ENCODE results near the gene CAPNS1.
"Not testable (repeated sequence)": the region's sequence is repeated elsewhere in the genome, so short reads cannot be mapped to it uniquely, and the experiment has no call there.

The CAPNS1 gene

DNA sequence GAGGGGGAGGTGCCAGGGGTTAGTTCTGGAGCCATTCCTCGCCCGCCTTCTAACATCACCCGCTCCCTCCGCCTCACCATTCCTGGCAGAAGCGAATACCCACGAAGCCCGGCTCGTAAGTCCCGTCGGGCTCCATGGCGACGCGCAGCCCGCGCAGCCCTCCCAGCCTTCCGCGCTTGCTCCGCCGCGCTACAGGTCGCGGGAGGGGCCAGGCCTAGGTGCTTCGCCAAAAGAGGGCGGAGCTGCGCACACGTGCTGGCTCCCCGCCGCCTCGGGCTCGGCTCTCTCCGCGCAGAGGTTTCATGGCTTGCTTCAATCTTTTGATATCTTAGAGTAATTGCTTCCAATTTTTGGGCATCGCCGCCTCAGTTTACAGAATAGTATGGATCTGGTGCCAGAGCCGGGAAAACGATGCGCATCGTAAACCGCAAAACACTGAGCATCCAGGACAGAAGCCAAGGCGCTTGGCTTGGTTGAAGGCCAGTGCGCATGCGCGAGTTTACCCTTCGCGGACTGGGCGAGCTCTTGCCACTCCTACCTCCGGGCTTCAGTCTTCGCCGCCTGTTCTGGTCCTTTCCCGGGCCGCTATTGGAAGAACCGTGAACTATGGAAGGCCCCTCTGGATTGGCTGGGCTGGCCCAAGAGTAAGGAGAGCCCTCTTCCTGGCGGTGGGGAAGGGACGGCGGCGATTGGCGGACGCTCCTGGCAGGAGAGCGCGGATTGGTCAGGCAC lies 25.0 kb upstream of the CAPNS1 start, which contains the start of gene POLR2I:
Gene POLR2I (minus strand): TSS at position 155 of the 732 bp plus-strand sequence. CDS start 19 bp downstream, at position 136.
- peak; percentile 99 to 100 for DNase-seq

DNA sequence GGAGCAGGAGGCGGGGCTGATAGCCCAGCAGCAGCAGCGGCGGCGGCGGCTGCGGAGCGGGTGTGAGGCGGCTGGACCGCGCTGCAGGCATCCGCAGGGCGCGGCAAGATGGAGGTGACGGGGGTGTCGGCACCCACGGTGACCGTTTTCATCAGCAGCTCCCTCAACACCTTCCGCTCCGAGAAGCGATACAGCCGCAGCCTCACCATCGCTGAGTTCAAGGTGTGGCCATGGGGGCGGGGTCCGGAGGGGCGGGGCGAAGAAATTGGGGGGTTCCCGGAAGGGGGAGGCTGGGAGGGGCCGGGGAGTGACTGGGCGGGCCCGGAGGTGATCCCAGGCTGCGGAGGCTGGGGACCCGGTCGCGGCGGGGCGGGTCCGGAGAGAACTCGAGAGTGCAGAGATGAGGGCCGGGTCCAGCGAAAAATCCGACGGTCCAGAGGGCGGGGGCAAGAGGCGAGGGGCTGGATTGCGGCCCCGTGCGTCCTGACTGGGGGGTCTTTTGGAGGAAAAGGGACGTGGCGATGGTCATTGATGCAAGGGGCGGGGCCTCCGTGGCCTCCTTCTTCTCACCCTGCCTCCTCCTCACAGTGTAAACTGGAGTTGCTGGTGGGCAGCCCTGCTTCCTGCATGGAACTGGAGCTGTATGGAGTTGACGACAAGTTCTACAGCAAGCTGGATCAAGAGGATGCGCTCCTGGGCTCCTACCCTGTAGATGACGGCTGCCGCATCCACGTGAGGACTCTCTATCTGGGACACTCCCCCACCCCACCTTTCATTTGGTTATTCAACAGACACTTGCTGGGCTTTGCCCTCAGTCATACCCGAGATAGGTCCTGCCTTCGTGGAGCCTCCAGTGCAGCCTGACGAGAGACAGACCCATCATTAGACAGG lies 24.2 kb upstream of the CAPNS1 start, which contains the start of gene TBCB:
Gene TBCB (plus strand): TSS at position 16 of the 891 bp plus-strand sequence. CDS start 93 bp downstream, at position 109.
- peak; percentile 71 to 82 for DNase-seq

DNA sequence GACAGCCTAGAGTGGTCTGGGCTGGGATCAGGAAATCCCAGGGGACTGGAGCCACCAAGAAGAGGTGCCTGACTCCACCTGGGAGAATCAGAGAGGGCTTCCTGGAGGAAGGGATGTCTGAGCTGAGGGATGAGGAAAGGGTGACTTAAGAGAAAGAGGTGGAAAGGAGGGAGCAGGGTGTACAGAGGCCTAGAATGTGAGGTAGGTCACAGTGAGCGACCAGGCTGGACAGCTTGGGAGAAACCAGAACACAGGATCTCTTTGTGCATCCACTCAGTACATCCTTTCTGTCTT lies 23.6 kb upstream of the CAPNS1 start:
- no peak for DNase-seq

DNA sequence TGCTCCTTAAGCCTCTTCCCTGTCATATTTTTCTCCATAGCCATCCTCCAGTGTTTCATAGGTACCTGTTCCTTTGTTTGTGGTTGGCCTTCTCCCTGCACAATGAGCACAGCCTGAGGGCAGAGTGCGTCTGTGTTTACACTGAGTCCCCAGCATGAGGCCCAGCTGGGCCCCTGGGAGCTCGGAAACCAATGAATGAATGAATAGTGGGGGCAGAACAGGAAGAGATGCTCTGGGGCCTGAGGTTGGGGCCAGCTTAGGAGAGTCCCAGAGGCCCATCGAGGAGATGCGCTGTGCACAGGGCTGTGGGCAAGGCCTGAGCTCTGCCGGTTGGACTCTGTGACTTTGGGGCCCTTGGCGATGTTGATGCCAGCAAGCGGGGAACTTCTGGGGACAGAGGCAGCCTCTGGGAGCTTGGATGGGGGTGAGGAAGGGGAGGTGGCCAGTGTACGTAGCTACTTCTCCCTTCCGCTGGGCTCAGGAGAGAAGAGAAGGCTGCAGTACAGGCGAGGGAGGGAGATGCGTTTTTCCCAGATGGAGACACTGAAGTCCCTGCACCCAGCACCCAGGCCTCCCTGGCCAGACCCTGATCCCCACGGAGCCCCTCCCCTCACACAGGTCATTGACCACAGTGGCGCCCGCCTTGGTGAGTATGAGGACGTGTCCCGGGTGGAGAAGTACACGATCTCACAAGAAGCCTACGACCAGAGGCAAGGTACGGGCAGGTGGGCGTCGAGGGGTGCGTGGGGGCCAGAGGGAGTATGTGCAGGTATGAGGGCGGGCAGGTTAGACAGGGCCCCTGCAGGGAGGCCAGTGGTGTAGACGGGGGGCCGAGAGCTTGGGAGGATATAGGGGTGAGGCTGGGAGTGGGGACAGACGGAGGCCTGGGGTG lies 19.5 kb upstream of the CAPNS1 start:
- no peak for DNase-seq

DNA sequence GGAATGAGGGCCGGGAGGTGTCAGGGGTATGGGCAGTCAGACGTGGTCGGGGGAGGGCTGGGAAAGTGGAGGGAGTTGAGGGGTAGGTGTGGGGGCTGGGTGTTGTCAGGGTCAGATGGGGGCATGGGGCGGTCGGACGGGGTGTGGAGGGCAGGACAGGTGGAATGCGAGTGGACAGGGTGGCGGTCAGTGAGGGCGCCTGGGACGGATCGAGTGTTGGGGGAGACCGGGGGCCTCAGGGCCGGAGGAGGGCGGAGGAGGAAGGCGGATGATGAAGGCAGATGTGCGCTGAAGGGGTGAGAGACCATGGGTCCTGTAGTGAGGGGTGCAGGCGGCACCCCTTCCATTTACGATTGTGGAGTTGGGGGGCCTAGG lies 18.9 kb upstream of the CAPNS1 start:
- DNase-seq: no peak

DNA sequence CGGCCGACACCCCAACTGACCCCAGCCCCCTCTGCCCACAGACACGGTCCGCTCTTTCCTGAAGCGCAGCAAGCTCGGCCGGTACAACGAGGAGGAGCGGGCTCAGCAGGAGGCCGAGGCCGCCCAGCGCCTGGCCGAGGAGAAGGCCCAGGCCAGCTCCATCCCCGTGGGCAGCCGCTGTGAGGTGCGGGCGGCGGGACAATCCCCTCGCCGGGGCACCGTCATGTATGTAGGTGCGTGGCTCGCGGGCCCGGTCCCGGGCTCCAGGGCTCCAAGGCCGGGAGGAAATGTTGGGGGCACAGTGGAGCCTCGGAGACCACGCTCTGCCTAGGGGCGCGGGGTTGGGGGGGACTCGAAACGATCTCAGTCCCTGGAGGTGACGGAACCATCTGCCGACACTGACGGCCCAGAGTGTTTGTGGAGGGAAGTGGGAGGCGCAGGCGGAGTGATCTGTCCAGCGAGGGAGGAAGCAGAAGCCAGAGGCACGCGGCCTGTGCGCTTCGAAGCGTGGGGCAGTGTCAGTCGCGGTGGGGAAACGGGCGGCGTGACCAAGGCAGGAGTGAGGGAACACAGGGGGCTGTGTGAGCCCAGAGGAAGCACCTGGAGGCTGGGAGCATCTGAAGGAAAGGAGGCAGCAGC lies 18.3 kb upstream of the CAPNS1 start:
- no peak for DNase-seq

DNA sequence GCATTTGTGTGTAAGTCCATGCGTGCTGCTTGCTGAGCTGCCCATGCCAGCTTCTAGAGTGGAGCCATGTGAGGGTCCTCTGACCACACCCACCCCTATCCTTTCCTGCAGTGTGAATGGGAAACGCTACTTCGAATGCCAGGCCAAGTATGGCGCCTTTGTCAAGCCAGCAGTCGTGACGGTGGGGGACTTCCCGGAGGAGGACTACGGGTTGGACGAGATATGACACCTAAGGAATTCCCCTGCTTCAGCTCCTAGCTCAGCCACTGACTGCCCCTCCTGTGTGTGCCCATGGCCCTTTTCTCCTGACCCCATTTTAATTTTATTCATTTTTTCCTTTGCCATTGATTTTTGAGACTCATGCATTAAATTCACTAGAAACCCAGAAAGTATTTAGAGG lies 14.3 kb upstream of the CAPNS1 start:
- DNase-seq: no peak

DNA sequence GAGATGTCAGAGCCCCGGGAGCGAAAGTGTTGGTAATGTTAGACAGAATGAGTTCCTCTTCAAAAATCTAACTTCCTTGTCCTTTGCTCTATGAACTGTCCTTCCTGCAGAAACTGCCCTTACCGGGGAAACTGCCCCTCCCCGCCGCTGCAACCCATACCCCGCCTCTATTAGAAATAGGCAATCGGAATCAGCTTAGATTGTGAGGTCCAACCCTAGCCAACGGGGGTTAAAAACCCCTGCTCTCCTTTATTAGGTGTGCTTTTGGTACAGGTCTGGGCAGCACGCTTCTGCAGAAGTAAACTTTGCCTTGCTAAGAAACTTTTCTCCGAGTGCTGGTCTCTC lies 11.5 kb upstream of the CAPNS1 start:
- DNase-seq: peak; percentile 41 to 49

DNA sequence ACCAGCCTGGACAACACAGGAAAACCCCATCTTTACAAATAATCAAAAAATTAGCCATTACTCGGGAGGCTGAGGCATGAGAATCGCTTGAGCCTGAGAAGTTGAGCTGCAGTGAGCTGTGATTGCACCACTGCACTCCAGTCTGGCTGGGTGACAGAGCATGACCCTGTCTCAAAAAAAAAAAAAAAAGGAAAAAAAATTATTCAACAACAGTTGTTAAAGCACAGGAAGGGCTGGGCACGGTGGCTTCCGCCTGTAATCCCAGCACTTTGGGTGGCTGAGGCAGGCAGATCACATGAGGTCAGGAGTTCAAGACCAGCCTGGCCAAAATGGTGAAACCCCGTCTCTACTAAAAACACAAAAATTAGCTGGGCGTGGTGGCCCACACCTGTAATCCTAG lies 8.6 kb upstream of the CAPNS1 start:
- peak; percentile 57 to 58 for DNase-seq

DNA sequence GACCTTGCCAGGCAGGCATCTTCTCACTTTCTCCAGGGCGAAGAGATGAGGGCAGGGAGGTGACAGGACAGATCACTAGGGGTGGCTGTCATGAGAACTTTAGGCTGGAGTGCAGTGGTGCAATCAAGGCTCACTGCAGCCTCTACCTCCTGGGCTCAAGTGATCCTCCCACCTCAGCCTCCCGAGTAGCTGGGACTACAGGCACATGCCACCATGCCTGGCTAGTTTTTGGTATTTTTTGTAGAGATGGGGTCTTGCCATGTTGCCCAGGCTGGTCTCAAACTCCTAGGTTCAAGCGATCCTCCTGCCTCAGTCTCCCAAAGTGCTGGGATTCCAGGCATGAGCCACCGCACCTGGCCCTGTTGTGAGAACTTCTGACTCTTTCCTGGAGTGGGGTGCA lies 5.0 kb upstream of the CAPNS1 start:
- DNase-seq: not testable (repeated sequence)

DNA sequence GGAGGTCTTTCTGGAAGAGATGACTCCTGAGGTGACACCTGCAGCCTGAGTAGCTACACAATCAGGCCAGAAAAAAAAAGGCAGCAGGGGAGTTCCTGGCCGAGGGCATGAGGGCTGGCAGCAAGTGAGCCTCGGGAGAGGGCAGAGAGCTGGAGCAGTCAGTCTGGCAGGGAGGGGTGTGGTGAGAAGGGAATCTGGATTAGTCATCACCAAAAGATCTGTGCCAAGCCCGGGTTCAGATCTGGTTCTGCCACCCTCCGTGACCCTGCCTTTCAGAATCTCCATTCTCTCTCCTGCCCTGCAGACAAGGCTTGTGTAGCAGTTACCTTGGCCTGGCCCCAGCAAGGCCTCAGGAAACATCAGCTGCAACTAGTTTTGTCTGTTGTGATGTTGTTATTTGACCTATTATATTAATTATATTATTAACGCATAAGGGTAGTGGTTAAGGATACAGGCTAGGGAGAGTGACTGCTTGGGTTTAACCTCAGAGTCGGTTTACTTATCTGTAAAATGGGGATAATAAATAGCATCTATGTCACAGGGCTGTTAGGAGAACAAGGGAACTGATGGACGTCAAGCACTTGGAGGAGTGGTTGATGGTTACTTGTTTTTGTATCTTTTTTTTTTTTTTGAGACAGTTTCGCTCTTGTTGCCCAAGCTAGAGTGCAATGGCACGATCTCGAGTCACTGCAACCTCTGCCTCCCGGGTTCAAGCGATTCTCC lies 2.7 kb upstream of the CAPNS1 start:
- DNase-seq: peak; percentile 23 to 36

DNA sequence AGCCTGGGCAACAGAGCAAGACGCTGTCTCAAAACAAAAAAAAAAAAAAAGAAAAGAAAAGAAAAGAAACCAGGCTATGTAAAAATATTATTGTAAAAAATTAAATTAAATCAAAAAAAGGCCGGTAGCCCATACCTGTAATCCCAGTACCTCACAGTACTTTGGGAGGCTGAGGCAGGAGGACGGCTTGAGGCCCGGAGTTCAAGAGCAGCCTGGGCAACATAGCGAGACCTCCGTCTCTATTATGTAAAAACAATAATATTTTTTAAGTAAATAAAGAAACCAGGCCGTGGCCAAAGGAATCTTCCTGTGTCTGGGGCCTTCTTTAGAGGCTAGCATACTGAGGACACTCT lies 770 bp upstream of the CAPNS1 start:
- DNase-seq: no peak

DNA sequence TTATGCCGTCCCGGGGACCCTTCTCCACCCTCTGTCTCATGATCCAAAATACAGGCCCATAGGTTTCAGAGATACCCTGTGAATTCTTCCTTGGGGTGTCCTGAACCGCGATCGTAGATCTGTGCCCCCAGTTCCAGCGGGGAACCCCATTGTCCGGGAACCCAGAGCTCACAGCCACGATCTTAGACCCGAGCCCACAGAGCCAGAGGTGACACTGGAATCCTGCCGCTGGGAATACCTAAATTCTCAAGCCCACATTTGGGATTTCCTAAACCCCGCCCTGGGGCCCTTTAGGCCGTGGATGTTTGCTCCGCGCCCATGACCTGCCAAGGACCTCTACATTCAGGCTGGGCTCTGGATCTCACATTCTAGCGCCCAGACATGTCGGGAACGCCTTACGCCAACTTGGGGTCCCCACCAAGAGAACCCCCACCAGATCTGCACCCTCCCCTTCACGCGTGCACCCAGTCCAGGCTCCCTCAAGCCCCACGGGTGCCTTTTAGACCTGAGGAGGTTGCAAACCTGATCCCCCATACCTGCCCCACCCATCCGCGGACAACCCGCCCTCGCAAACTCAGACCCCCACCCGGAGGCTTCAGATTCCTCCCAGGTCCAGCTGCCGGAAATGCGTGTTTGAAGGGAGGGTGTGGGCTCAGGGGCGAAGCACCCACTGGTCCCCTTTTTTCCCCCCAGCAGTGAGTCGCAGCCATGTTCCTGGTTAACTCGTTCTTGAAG lies 605 bp downstream of the CAPNS1 start:
- DNase-seq: peak; percentile 73 to 77

DNA sequence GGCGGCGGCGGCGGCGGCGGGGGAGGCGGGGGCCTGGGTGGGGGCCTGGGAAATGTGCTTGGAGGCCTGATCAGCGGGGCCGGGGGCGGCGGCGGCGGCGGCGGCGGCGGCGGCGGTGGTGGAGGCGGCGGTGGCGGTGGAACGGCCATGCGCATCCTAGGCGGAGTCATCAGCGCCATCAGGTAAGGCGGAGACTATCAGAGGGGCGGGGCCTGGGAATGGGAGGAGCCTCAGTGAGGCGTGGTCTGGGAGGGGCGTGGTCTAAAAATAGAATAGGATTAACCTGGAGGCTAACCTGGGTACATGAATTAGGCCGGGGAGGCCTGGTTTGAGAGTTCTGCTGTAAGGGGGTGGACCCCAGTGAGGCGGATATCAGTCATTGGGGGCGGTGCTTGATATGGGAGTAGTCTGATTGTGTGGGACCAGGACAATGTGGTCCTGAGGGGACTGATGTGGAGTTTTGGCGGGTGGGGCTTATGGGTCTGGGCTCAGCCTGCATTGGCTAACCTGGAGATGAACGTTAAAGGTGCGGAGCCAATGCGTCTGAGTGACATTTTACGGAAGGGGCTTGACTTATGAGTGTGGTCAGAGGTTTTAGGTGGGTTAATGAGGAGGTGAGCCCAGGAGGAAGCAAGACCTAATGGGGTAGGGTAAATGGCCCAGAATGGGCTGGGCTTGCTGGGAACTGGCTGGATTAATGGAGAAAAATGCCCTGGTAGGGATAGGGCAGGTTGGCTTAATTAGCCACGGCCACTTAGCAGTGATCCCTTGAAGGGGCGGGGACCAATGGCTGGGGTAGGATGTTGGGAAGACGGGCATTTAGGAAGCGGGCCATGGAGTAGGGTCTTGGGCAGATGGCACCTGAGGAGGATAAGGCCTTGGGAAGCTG lies 1.4 kb downstream of the CAPNS1 start:
- peak; percentile 76 to 96 for DNase-seq

DNA sequence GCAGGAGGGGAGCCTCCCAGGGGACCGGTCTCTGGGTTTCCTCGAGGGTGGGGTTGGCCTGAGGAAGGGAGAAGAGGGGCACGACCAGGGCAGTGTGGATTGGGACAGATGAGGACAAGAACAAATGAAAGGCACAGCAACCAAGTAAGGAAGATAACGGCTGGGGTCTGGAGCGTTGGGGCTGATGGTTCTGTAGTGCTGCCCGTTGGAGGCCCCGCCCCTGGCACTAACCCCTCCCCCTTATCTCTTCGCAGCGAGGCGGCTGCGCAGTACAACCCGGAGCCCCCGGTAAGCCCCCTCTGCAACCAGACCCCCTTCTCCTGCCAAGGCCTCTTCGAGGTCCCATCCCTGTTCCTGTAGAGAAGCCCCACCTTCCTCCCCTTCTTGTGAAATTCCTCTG lies 2.2 kb downstream of the CAPNS1 start:
- DNase-seq: no peak

DNA sequence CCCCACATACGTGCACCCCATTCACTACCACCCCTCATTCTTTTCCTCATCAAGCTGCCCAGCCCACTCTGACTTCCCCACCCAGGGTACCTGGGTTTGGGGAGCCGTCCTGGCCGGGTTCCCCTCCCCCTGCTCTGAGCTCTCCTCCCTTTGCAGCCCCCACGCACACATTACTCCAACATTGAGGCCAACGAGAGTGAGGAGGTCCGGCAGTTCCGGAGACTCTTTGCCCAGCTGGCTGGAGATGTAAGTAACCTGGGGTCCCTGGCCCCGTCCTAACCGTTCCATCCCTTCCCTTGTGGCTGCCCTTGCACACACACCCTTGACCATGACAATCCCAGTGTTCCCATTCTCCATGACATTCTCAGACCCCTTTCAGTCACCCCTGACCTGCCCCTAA lies 2.6 kb downstream of the CAPNS1 start:
- no peak for DNase-seq

DNA sequence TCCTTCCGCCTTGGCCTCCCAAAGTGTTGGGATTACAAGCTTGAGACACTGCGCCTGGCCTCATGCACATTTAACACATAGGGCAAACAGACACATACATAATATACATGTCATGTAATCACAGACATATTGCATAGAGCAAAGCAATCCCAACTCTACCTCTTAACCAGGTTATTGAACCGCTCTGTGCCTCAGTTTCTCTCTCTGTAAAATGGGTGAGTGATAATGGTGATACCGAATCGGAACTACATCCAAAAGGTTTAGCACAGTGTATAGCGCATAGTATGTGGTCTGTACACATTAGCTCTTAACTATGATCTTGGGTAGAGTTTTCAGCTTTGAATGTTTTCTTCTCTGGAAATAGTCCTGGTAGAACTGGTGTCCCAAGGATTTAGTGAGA lies 4.8 kb downstream of the CAPNS1 start:
- DNase-seq: no peak

DNA sequence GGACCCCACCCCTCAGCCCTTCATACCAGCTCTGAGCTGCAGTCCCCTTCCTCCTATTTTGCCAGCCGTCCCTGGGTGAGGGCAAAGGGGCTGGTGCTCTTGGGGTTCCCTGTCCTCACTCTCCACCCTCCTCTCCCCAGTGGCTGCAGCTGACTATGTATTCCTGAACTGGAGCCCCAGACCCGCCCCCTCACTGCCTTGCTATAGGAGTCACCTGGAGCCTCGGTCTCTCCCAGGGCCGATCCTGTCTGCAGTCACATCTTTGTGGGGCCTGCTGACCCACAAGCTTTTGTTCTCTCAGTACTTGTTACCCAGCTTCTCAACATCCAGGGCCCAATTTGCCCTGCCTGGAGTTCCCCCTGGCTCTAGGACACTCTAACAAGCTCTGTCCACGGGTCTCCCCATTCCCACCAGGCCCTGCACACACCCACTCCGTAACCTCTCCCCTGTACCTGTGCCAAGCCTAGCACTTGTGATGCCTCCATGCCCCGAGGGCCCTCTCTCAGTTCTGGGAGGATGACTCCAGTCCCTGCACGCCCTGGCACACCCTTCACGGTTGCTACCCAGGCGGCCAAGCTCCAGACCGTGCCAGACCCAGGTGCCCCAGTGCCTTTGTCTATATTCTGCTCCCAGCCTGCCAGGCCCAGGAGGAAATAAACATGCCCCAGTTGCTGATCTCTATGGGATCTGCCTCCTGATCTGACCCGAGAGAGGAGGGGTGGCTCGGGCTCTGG lies 10.0 kb downstream of the CAPNS1 start:
- no peak for DNase-seq

DNA sequence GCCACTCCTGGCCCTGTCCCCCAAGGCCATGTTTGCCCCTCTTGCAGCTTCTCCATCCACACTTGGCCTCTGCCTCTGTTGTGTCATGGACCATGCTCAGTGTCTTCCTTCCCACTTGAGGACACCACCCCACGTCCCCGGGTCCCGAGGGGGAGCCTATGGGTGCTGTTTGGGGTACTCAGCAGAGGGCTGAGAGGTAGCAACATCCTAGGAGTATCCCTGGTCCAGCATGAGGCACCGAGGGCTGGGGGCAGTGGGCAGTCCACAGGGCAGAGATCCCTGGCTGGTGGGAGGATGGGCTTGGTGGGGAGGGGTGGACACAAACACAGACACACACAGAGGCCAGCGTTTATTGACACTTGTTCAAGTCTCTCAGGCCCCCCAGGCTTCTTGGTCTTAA lies 10.7 kb downstream of the CAPNS1 start:
- no peak for DNase-seq
